MCF 10A (cell line): ENCODE results near the gene C8A. TPM values are rescaled to one million over a fixed set of nuclear protein-coding genes. Genes with fewer than 3 reads are reported as not detected.

ENCODE experiments used
- BruUV-seq: library from RNA; stranded (reverse); fragments of 400-500 nt; replicated peaks from 2 replicates; lab custom pipeline; 2021; lab: Mats Ljungman, UMichigan
- CTCF ChIA-PET: fragments of 300-600 bp; sonication (Branson Sonifier 250); formaldehyde crosslinking; extraction: SDS; loops from one replicate; lab custom pipeline; 2021; ENCODE audit warnings: antibody characterized with exemption, inconsistent platforms; lab: Yijun Ruan, JAX
- POLR2A ChIA-PET: fragments of 300-600, 350-650 bp; sonication (Branson Sonifier 250); formaldehyde crosslinking; extraction: SDS; loops from one replicate; lab custom pipeline; 2020; ENCODE audit warnings: antibody characterized with exemption, inconsistent platforms; lab: Yijun Ruan, JAX
- DNase-seq: peaks from one replicate; pipeline ENCODE4 v3.0.0-alpha.2; 2018; ENCODE audit not compliant: unreplicated experiment
- H3K27ac Mint-ChIP-seq: one replicate; pipeline ENCODE4 v1.8.0; 2022; ENCODE audit warnings: mild to moderate bottlenecking, low read depth, mixed read lengths; ENCODE audit not compliant: unreplicated experiment
- H3K27me3 Mint-ChIP-seq: one replicate; pipeline ENCODE4 v1.8.0; 2022; ENCODE audit warnings: mixed read lengths; ENCODE audit not compliant: insufficient read depth, unreplicated experiment
- H3K36me3 Mint-ChIP-seq: one replicate; pipeline ENCODE4 v1.8.0; 2022; ENCODE audit warnings: mild to moderate bottlenecking, moderate library complexity, mixed read lengths; ENCODE audit not compliant: insufficient read depth, unreplicated experiment
- H3K4me1 Mint-ChIP-seq: one replicate; pipeline ENCODE4 v1.8.0; 2022; ENCODE audit warnings: mixed read lengths; ENCODE audit not compliant: insufficient read depth, unreplicated experiment
- H3K4me3 Mint-ChIP-seq: one replicate; pipeline ENCODE4 v1.8.0; 2022; ENCODE audit warnings: mild to moderate bottlenecking, moderate library complexity, mixed read lengths; ENCODE audit not compliant: unreplicated experiment
- H3K9me3 Mint-ChIP-seq: one replicate; pipeline ENCODE4 v1.8.0; 2022; ENCODE audit warnings: mixed read lengths; ENCODE audit not compliant: unreplicated experiment
- intact Hi-C: fragments of 100-400 bp; cut with micrococcal nuclease; formaldehyde crosslinking; loops from 2 replicates; pipeline ENCODE4 v1.14.1; 2022
- total RNA-seq: library from RNA; stranded (reverse); gene quantifications from 2 replicates; pipeline ENCODE4 v1.2.3, GENCODE V29; 2022
- TF ChIP-seq, protein P1 (sequence below): fragments of 200-600 bp; IDR thresholded peaks from one replicate; pipeline ENCODE4 v1.8.0; 2022; ENCODE audit warnings: antibody characterized with exemption, mild to moderate bottlenecking; ENCODE audit not compliant: unreplicated experiment

C8A gene
- total RNA-seq, 1 experiment from 2014 or later, result not detected

DNA sequence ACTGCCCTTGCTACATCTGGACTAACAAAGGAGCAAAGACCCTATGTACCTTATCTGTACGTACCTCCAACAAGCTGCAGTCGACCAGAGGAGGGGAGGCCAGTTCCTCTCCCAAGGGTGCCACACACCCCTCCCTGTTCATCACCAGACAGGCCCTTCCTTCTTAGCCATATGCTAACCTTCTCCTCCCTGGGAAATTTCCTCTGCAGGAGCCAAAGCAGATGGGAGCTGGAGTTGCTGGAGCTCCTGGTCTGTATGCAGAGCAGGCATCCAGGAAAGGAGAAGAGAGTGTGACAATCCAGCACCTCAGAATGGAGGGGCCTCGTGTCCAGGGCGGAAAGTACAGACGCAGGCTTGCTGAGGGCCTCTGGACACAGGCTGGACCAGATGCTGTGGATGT lies 62.8 kb downstream of the C8A start:
- CTCF ChIA-PET, result interaction anchor here (0.7 kb wide), 1 partner anchor 63 kb away, joined by 3 read pairs; no protein-coding TSS in a partner anchor

DNA sequence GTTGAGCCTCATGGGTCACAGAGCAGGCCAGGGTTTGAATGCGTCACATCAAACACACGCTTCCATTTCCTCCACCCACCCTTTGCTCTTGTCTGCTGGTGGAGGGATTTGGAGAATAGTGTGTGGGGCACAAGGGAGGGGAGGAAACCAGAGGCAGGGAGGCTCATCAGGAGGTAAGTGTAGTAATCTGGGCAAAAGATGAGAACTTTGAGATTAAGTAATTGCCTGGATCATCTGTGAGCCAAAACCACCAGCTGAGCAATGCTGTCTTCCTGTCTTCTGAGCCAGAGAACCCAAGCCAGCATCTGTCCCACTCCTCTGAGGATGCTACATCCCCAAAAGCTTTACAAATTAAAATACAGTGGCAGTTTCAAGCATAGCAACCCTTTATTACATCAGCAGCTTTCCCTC lies 66.0 kb downstream of the C8A start:
- Mint-ChIP-seq H3K9me3 (no peaks in the 10 kb centered on the region), H3K36me3 (no peaks in the 10 kb centered on the region), H3K27ac (no peak overlapping the region), H3K27me3 (no peaks in the 10 kb centered on the region), H3K4me1 (no peaks in the 10 kb centered on the region), H3K4me3 (no peak overlapping the region)
- TF ChIP-seq, protein P1, sequence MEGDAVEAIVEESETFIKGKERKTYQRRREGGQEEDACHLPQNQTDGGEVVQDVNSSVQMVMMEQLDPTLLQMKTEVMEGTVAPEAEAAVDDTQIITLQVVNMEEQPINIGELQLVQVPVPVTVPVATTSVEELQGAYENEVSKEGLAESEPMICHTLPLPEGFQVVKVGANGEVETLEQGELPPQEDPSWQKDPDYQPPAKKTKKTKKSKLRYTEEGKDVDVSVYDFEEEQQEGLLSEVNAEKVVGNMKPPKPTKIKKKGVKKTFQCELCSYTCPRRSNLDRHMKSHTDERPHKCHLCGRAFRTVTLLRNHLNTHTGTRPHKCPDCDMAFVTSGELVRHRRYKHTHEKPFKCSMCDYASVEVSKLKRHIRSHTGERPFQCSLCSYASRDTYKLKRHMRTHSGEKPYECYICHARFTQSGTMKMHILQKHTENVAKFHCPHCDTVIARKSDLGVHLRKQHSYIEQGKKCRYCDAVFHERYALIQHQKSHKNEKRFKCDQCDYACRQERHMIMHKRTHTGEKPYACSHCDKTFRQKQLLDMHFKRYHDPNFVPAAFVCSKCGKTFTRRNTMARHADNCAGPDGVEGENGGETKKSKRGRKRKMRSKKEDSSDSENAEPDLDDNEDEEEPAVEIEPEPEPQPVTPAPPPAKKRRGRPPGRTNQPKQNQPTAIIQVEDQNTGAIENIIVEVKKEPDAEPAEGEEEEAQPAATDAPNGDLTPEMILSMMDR, result no peak
- intact Hi-C loops, result no loop called here
- no TSS peak for BruUV-seq
- DNase-seq, result no peak
- ChIA-PET CTCF (no interaction called here), POLR2A (no interaction called here)

More for the DNA sequence above, 62.8 kb downstream of the C8A start:
- H3K27ac Mint-ChIP-seq, result no peak overlapping the region
- TF ChIP-seq, protein P1, result no peak
- no TSS peak for BruUV-seq
- no peak overlapping the region for H3K4me3 Mint-ChIP-seq
- POLR2A ChIA-PET, result no interaction called here
- intact Hi-C loops, result no loop called here
- no peaks in the 10 kb centered on the region for H3K4me1 Mint-ChIP-seq
- H3K27me3 Mint-ChIP-seq, result no peaks in the 10 kb centered on the region
- no peaks in the 10 kb centered on the region for H3K36me3 Mint-ChIP-seq
- DNase-seq, result no peak
- no peaks in the 10 kb centered on the region for H3K9me3 Mint-ChIP-seq

DNA sequence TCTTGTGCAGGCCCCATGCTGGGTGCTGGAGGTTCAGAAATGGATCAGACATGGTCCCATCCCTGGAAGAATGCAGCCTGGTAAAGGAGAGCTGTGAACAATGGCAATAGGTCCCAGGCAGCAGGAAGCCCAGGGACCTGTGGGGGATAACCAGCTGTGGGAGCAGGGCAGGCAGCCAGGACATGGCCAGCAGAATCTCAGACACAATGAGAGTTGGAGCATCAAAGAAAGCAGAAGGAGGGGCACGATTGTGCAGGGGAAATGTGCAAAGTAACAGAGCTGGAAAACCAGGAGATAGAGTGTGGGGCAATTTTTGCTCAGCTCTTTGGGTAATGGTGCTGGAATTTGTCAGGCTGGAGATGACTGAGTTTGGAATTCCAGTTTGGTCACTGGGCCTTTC lies 66.9 kb downstream of the C8A start:
- no peak overlapping the region for H3K27ac Mint-ChIP-seq
- no peak for DNase-seq
- POLR2A ChIA-PET, result no interaction called here
- H3K9me3 Mint-ChIP-seq, result no peaks in the 10 kb centered on the region
- no TSS peak for BruUV-seq
- H3K27me3 Mint-ChIP-seq, result no peaks in the 10 kb centered on the region
- intact Hi-C loops, result no loop called here
- CTCF ChIA-PET, result interaction anchor here (1.1 kb wide), 1 partner anchor 1519 kb away, joined by 3 read pairs; no protein-coding TSS in a partner anchor
- no peaks in the 10 kb centered on the region for H3K4me1 Mint-ChIP-seq
- TF ChIP-seq, protein P1, result no peak
- H3K4me3 Mint-ChIP-seq, result no peak overlapping the region
- no peaks in the 10 kb centered on the region for H3K36me3 Mint-ChIP-seq

- no peaks in the 10 kb centered on the region for H3K36me3 Mint-ChIP-seq
- no peak overlapping the region for H3K4me3 Mint-ChIP-seq
- no peaks in the 10 kb centered on the region for H3K27me3 Mint-ChIP-seq
- no TSS peak for BruUV-seq
- TF ChIP-seq, protein P1, result no peak
- no peaks in the 10 kb centered on the region for H3K9me3 Mint-ChIP-seq
- H3K27ac Mint-ChIP-seq, result no peak overlapping the region
- no peak for DNase-seq
- ChIA-PET CTCF (interaction anchor here (0.6 to 1.1 kb wide), 2 partner anchors 1345 to 1520 kb away, joined by 3 read pairs; no protein-coding TSS in a partner anchor), POLR2A (no interaction called here)
- H3K4me1 Mint-ChIP-seq, result no peaks in the 10 kb centered on the region
- intact Hi-C loops, result no loop called here
Measured at GRCh38 chr1:56922070-56922469, 67.5 kb downstream of the C8A start.
